Raji (cell line): ENCODE data around the gene FAHD2A.

Experiments used
- POLR2A ChIP-seq: IDR thresholded peaks from 2 replicates; pipeline ENCODE4 v1.6.1; 2011; ENCODE audit warnings: low read depth, low read length, control low read depth; ENCODE audit not compliant: insufficient read depth

The FAHD2A gene

GRCh38 chr2:95401480-95401879 lies 1.0 kb upstream of the FAHD2A start:
- TF ChIP-seq POLR2A, result no peak
